GM12878 (cell line): Measurements from ENCODE around the gene MAGI2. TPM values are rescaled to one million over a fixed set of nuclear protein-coding genes. Genes with fewer than 3 reads are reported as not detected.

Experiments used
- ATAC-seq: fragments of 200-7000 bp; cut with Tn5 transposase; 3 replicates; pipeline ENCODE4 v1.9.1; 2020; ENCODE audit warnings: mild to moderate bottlenecking, moderate library complexity
- BruUV-seq: library from RNA; stranded (reverse); fragments of 400-500 nt; replicated peaks from 2 replicates; lab custom pipeline; 2021; lab: Mats Ljungman, UMichigan
- CTCF ChIA-PET: fragments of 300-600 bp; sonication (Branson Sonifier 250); formaldehyde crosslinking; extraction: SDS; loops from one replicate; lab custom pipeline; 2021; ENCODE audit warnings: inconsistent platforms; lab: Yijun Ruan, JAX
- POLR2A ChIA-PET: fragments of 350-600 bp; formaldehyde crosslinking; extraction: SDS; loops from one replicate; lab custom pipeline; 2021; ENCODE audit warnings: inconsistent platforms; lab: Charles Lee
- RAD21 ChIA-PET: fragments of 300-600 bp; sonication (Branson Sonifier 250); formaldehyde crosslinking; loops from one replicate; lab custom pipeline; 2023; ENCODE audit warnings: antibody characterized with exemption; ENCODE audit not compliant: unreplicated experiment; lab: Charles Lee
- SMC1A ChIA-PET: fragments of 300-600 bp; sonication (Branson Sonifier 250); formaldehyde crosslinking; loops from one replicate; lab custom pipeline; 2023; ENCODE audit not compliant: unreplicated experiment, uncharacterized antibody; lab: Charles Lee
- DNase-seq: peaks from one replicate; pipeline ENCODE4 v3.0.0-alpha.2; 2011; ENCODE audit warnings: low read depth, low spot score
- FAIRE-seq: peaks from 3 replicates; lab custom pipeline; 2011; peaks lifted over from hg19 to GRCh38; lab: Jason Lieb, UNC
- H2AFZ ChIP-seq: 2 replicates; pipeline ENCODE4 v1.6.0; 2011; ENCODE audit warnings: low read depth, low read length, control low read depth; ENCODE audit not compliant: control insufficient read depth
- H3K27ac ChIP-seq: 2 replicates; pipeline ENCODE4 v1.5.1; 2011; ENCODE audit warnings: control low read depth; ENCODE audit not compliant: control insufficient read depth, insufficient read depth
- H3K27me3 ChIP-seq, 2 experiments: replicated peaks in 1 of 2; 2 replicates each; pipeline versions ENCODE4 v1.6.0 to v1.6.1; 2011; ENCODE audit warnings: low read length in 1 of 2; ENCODE audit not compliant: control insufficient read depth in 2 of 2, insufficient read depth in 2 of 2
- H3K36me3 ChIP-seq, 2 experiments: 2 replicates each; pipeline ENCODE4 v1.5.1; 2011; ENCODE audit warnings: low read length in 1 of 2; ENCODE audit not compliant: control insufficient read depth in 2 of 2, insufficient read depth in 2 of 2
- H3K4me1 ChIP-seq: 2 replicates; pipeline ENCODE4 v1.6.1; 2011; ENCODE audit warnings: mild to moderate bottlenecking, low read length, moderate library complexity, mixed read lengths; ENCODE audit not compliant: control insufficient read depth, insufficient read depth
- H3K4me2 ChIP-seq: 2 replicates; pipeline ENCODE4 v1.6.0; 2011; ENCODE audit warnings: control low read depth; ENCODE audit not compliant: control insufficient read depth, insufficient read depth
- H3K4me3 ChIP-seq: fragments of 200-600 bp; sonication (generic); 2 replicates; pipeline ENCODE4 v1.5.1; 2016
- H3K79me2 ChIP-seq: 2 replicates; pipeline ENCODE4 v1.6.0; 2011; ENCODE audit warnings: low read length; ENCODE audit not compliant: control insufficient read depth, insufficient read depth
- H3K9ac ChIP-seq: 2 replicates; pipeline ENCODE4 v1.8.0; 2011; ENCODE audit warnings: low read length, control low read depth, mixed read lengths; ENCODE audit not compliant: control insufficient read depth, insufficient read depth
- H3K9me3 ChIP-seq: replicated peaks from 3 replicates; pipeline ENCODE4 v1.5.1; 2011; ENCODE audit warnings: mild to moderate bottlenecking, low read length; ENCODE audit not compliant: control insufficient read depth, insufficient read depth
- H4K20me1 ChIP-seq: 2 replicates; pipeline ENCODE4 v1.6.0; 2011; ENCODE audit not compliant: control insufficient read depth, insufficient read depth
- ATF7 ChIP-seq: fragments of 450-650 bp; IDR thresholded peaks from 2 replicates; pipeline ENCODE4 v1.6.1; 2016; ENCODE audit warnings: low read depth, mild to moderate bottlenecking
- HDAC6 ChIP-seq: fragments of 200-600 bp; sonication (generic); IDR thresholded peaks from one replicate; pipeline ENCODE4 v1.8.0; 2017; ENCODE audit warnings: antibody characterized with exemption; ENCODE audit not compliant: unreplicated experiment
- KDM1A ChIP-seq: fragments of 200-600 bp; sonication (generic); IDR thresholded peaks from 2 replicates; pipeline ENCODE4 v1.6.1; 2016; ENCODE audit warnings: borderline replicate concordance
- KLF5 ChIP-seq: fragments of 450-650 bp; IDR thresholded peaks from 2 replicates; pipeline ENCODE4 v1.6.1; 2014; ENCODE audit warnings: mild to moderate bottlenecking; ENCODE audit not compliant: partially characterized antibody
- LARP7 ChIP-seq: fragments of 450-650 bp; IDR thresholded peaks from 2 replicates; pipeline ENCODE4 v1.6.1; 2017; ENCODE audit warnings: mild to moderate bottlenecking
- MXI1 ChIP-seq: fragments of 150-350 bp; IDR thresholded peaks from 2 replicates; pipeline ENCODE4 v1.6.1; 2011; ENCODE audit warnings: low read depth, mild to moderate bottlenecking, inconsistent platforms, low read length, improper control_type of control experiment
- NRF1 ChIP-seq: conservative IDR thresholded peaks from 2 replicates; pipeline ENCODE4 v1.6.1; 2011; ENCODE audit warnings: mild to moderate bottlenecking, low read depth, low read length, improper control_type of control experiment
- PRDM15 ChIP-seq: fragments of 450-650 bp; formaldehyde crosslinking; IDR thresholded peaks from 2 replicates; pipeline ENCODE4 v1.4.0; 2020; ENCODE audit warnings: mild to moderate bottlenecking, moderate library complexity
- RELA ChIP-seq: fragments of 450-650 bp; IDR thresholded peaks from 2 replicates; pipeline ENCODE4 v1.8.0; 2014; ENCODE audit warnings: borderline replicate concordance; ENCODE audit not compliant: partially characterized antibody
- RFX5 ChIP-seq: IDR thresholded peaks from 2 replicates; pipeline ENCODE4 v1.6.1; 2011; ENCODE audit warnings: low read depth, low read length, improper control_type of control experiment
- SREBF1 ChIP-seq: IDR thresholded peaks from 2 replicates; pipeline ENCODE4 v1.6.1; 2012; ENCODE audit warnings: mild to moderate bottlenecking, low read length
- STAT3 ChIP-seq: IDR thresholded peaks from 2 replicates; pipeline ENCODE4 v1.6.1; 2011; ENCODE audit warnings: low read depth, low read length, improper control_type of control experiment
- YBX1 ChIP-seq: fragments of 450-650 bp; IDR thresholded peaks from 2 replicates; pipeline ENCODE4 v1.6.1; 2016; ENCODE audit warnings: antibody characterized with exemption
- ZNF207 ChIP-seq: fragments of 450-650 bp; IDR thresholded peaks from 2 replicates; pipeline ENCODE4 v1.6.1; 2014; ENCODE audit warnings: antibody characterized with exemption, mild to moderate bottlenecking, borderline replicate concordance
- ZSCAN29 ChIP-seq: fragments of 450-650 bp; IDR thresholded peaks from 2 replicates; pipeline ENCODE4 v1.6.1; 2017; ENCODE audit warnings: mild to moderate bottlenecking, moderate library complexity
- WGBS: methylation state at CpG from one replicate; pipeline ENCODE4 v1.1.6; 2016; ENCODE audit warnings: low lambda C conversion rate; ENCODE audit not compliant: insufficient replicate concordance, insufficient coverage; ENCODE audit errors: missing lambda C conversion rate; 5-methylcytosine and 5-hydroxymethylcytosine counted together
- in situ Hi-C: fragments of 300-500 bp; cut with MboI; formaldehyde crosslinking; loops from 9 replicates; pipeline ENCODE4 v1.14.3; 2018; ENCODE audit warnings: mixed read lengths
- intact Hi-C: fragments of 100-400 bp; cut with micrococcal nuclease; formaldehyde crosslinking; loops from one replicate; pipeline ENCODE4 v1.14.2; 2022; ENCODE audit not compliant: unreplicated experiment
- polyA plus RNA-seq, 11 experiments: library from polyadenylated mRNA; depleted of rRNA in 4 of 11; unstranded in 6 of 11; stranded (reverse) in 5 of 11; fragments of >200 nt; fragmentation: Nextera tagmentation in 4 of 11; fragmentation: Illumina TruSeq in 1 of 11; extraction: Ambion mirVana in 4 of 11; extraction: Trizol in 1 of 11; gene quantifications; 1 replicate in 1 of 11; 2 replicates in 10 of 11; pipeline versions ENCODE4 v1.2.1 to v1.2.3, GENCODE V29; 2011 to 2016; ENCODE audit warnings: inconsistent platforms in 2 of 11, missing spikeins in 2 of 11, low read depth in 1 of 11
- total RNA-seq, 4 experiments: library from RNA; depleted of rRNA in 3 of 4; stranded (reverse); fragments of >200 nt in 3 of 4; fragmentation: Illumina TruSeq in 1 of 4; extraction: Trizol in 1 of 4; gene quantifications; 2 replicates each; pipeline versions ENCODE4 v1.2.1 to v1.2.3, GENCODE V29; 2013 to 2021
- TF ChIP-seq, protein P1 (sequence below): IDR thresholded peaks from 2 replicates; pipeline ENCODE4 v1.6.1; 2012; ENCODE audit warnings: low read depth, low read length, improper control_type of control experiment

The MAGI2 gene
- total and polyA plus RNA-seq, 10 of the 15 experiments (the other 5 are each of a cell fraction or from before 2014, with no cell fraction given), result 0.01 to 0.31 (median 0.05) TPM; not detected in 2

DNA sequence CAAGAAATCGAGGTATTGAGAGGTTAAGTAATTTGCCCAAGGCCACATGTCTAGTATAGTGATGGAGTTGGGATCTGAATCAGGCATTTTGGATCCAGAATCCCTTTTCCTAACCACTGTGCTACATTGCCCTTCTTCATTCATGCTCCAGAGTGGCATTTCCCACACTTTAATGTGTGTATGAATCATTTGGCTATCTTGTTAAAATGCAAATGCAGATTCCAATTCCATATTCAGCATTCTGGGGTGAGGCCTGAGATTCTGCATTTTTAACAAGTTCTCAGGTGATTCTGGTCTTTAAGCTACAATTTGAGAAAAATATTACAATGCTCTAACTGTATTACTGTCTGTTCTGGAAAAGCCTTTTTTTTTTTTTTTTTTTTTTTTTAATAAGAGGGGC, 1023.6 kb downstream of the MAGI2 start:
- Histone ChIP-seq H4K20me1 (no peaks in the 10 kb centered on the region), H3K4me3 (no peak overlapping the region), H3K36me3 (no peaks in the 10 kb centered on the region), H3K4me2 (no peak overlapping the region), H3K9me3 (no peaks in the 10 kb centered on the region), H3K27ac (no peak overlapping the region), H3K9ac (no peak overlapping the region), H3K4me1 (no peaks in the 10 kb centered on the region), H2AFZ (no peak overlapping the region), H3K79me2 (no peaks in the 10 kb centered on the region), H3K27me3 (no peaks in the 10 kb centered on the region)
- ChIA-PET SMC1A (no interaction called here), POLR2A (no interaction called here), RAD21 (no interaction called here), CTCF (no interaction called here)
- intact Hi-C loops, result no loop called here
- no peak for TF ChIP-seq PRDM15
- TF ChIP-seq, protein P1, sequence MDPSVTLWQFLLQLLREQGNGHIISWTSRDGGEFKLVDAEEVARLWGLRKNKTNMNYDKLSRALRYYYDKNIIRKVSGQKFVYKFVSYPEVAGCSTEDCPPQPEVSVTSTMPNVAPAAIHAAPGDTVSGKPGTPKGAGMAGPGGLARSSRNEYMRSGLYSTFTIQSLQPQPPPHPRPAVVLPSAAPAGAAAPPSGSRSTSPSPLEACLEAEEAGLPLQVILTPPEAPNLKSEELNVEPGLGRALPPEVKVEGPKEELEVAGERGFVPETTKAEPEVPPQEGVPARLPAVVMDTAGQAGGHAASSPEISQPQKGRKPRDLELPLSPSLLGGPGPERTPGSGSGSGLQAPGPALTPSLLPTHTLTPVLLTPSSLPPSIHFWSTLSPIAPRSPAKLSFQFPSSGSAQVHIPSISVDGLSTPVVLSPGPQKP, result no peak
- no peak for TF ChIP-seq ZNF207
- TF ChIP-seq KDM1A, result no peak
- TF ChIP-seq SREBF1, result no peak
- TF ChIP-seq LARP7, result no peak
- no peak for TF ChIP-seq RELA
- TF ChIP-seq KLF5, result no peak
- no peak for TF ChIP-seq HDAC6
- no peak for TF ChIP-seq ZSCAN29
- no peak for TF ChIP-seq NRF1
- TF ChIP-seq YBX1, result no peak
- TF ChIP-seq ATF7, result no peak
- TF ChIP-seq MXI1, result no peak
- TF ChIP-seq RFX5, result no peak
- TF ChIP-seq STAT3, result no peak
- BruUV-seq, result no TSS peak
- in situ Hi-C loops, result no loop called here
- FAIRE-seq (no peak), ATAC-seq (no peak), DNase-seq (no peak)
- WGBS, result 0% methylated on average over 1 of the region's 1 CpG
